Activated T-helper 9 cell treated with anti-CD3 and anti-CD28 coated beads, Interleukin-2, amount 50 U/mL, for 16 hours (primary cell): Measurements from ENCODE around the gene PCGF6.
"Not testable (repeated sequence)": the region's sequence is repeated elsewhere in the genome, so short reads cannot be mapped to it uniquely, and the experiment has no call there.

Experiments used
- DNase-seq: peaks from one replicate; pipeline ENCODE4 v3.0.0-alpha.2; 2020; ENCODE audit warnings: low read depth

PCGF6 gene

GRCh38 chr10:103316087-103316486 lies 34.9 kb downstream of the PCGF6 start:
- DNase-seq = no peak

GRCh38 chr10:103310197-103310596 lies 40.7 kb downstream of the PCGF6 start:
- DNase-seq = no peak

- DNase-seq = no peak
Observed at GRCh38 chr10:103307594-103307993, 43.3 kb downstream of the PCGF6 start.

DNA sequence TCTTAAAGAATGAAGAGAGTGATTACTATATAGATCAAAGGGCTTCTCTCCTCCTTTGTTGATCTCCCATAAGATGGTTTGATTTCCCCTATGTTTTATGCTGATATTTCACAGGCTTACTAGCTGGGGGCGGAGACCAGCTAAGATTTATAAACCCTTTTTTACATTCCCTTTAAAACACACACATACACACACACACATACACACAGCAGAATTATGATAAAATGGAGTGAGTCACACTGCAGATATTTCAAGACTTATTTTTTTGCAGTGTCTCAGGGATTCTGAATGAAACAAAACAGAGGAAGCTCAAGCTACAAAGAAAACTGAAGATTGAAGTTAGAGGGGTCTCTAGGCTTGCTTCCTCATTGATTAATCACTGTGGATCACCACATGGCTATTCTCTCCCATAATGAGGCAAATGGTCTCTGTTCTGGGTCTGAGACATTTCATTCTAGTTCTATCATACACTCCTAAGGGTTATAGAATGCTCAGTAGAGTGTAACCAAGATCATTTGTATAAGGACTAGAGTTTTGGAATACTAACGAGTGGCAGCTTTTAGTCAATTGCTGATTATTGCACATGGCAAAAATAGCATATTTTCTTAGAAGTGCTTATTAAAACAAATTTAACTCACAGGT lies 55.4 kb downstream of the PCGF6 start:
- DNase-seq = no peak

DNA sequence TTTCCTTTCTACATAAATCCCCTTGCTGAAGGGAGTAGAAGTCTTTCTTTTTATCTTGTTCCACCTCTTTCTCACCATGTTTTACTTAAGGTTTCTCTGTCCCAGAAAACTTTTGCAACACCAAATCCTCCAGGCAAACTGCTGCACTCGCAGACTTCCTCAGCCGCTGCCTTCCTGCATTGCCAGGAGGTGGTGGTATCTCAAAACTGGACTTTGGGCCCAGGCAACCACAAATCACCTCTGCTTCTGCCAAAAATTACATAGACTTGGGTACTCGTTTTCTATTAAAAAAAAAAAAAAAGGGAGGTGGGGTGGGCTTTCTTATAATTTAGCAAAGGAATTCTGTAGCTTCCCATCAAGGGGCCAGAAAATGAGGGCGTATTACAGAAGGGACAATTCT lies 59.4 kb downstream of the PCGF6 start:
- DNase-seq = no peak

- no peak for DNase-seq
Observed at GRCh38 chr10:103287992-103288391, 62.9 kb downstream of the PCGF6 start.

- no peak for DNase-seq
Observed at GRCh38 chr10:103284170-103284569, 66.8 kb downstream of the PCGF6 start.

GRCh38 chr10:103282961-103283360 lies 68.0 kb downstream of the PCGF6 start:
- DNase-seq = no peak

- no peak for DNase-seq
Observed at GRCh38 chr10:103281753-103282152, 69.2 kb downstream of the PCGF6 start.

DNA sequence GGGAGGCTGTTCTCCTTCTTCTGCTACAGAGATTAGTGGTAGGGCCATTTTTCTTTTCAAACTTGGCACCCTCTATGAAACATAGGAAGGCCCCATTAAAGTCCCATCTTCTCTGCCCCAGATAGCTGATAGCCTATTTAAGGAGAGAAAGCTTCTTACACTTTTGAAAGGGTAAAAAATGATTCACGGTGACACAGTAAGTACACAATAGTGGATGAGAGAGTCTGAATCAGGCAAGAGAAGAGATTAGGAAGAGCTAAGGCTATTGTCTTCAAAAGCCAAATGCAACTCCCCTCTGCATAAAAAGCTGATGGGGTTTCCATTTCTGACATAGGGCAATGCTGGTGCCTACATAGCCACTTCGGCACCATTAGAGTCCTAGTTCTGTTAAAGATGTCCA lies 70.4 kb downstream of the PCGF6 start:
- no peak for DNase-seq

DNA sequence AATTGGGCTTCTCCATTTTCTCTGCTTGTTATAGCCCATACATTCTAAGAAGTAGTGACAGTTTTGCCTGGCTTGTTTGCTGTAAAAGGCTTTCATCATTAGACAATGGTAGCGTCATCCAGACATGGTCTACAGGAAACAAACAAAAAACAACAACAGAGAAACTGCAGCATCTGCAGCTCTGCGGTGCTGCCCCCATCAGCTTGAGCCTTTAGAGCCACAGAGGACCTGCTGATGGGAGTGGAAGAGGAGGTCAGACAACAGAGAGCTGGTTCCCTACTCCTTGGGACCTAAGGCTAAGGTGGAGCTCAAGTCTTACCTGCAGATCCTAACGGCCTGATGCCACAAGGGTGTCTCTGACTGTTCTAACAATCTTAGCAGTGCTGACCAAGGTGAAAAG lies 70.9 kb downstream of the PCGF6 start:
- no peak for DNase-seq

DNA sequence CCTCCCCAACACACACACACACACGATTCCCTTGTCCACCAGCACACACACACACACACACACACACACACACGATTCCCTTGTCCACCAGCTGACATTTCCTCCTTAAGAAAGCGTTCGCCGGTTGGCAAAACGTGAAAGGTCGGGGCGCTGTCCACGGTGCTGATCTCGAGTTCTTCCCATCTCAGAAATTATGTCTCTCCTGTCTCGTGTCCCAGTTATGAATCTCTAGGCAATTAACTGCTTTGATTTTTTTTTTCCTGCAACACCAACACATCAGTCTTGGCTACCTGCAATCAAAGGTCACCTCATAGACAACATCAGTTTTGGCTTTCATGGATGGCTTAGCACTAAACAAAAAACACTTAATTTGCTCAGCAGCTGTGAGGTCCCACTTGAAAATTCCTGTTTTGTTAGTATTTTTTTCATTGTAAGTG lies 72.1 kb downstream of the PCGF6 start:
- no peak for DNase-seq

DNA sequence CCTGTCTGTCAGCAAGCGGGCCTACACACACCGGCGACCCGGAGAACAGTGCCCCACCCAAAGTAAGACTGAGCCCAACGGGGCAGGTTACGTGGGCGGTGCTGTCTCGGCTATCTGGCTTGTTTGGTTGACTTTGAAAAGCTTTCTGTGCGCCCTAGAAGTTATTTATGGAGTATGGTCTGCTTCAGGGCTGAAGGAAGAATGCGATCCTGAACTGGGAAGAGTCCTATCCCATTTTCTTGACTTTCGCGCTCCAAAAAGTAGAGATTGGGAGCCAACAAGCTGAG lies 72.5 kb downstream of the PCGF6 start:
- DNase-seq = no peak

- no peak for DNase-seq
Observed at GRCh38 chr10:103277713-103278536, 73.0 kb downstream of the PCGF6 start.

DNA sequence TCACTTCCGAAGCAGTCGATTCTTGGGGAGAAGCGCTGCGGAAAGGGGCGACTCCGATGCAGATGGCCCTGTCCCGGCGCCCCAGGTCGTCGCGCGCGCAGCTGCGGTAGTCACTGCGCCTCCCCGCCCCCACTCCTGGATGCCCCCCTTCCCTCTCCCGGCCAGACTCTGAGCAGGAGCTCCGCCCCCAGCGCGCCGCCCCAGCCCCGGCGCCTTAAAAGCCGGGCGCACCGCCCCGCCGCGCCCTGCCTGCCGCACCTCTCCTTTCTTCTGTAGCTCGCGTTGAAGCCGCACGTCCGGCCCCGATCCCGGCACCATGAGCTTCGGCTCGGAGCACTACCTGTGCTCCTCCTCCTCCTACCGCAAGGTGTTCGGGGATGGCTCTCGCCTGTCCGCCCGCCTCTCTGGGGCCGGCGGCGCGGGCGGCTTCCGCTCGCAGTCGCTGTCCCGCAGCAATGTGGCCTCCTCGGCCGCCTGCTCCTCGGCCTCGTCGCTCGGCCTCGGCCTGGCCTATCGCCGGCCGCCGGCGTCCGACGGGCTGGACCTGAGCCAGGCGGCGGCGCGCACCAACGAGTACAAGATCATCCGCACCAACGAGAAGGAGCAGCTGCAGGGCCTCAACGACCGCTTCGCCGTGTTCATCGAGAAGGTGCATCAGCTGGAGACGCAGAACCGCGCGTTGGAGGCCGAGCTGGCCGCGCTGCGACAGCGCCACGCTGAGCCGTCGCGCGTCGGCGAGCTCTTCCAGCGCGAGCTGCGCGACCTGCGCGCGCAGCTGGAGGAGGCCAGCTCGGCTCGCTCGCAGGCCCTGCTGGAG lies 73.8 kb downstream of the PCGF6 start, which contains the start of gene INA:
Gene INA (plus strand): TSS at position 243 of the 817 bp plus-strand sequence. CDS start 74 bp downstream, at position 317.
- DNase-seq = no peak

GRCh38 chr10:103276251-103276895 lies 74.6 kb downstream of the PCGF6 start:
- DNase-seq = no peak

DNA sequence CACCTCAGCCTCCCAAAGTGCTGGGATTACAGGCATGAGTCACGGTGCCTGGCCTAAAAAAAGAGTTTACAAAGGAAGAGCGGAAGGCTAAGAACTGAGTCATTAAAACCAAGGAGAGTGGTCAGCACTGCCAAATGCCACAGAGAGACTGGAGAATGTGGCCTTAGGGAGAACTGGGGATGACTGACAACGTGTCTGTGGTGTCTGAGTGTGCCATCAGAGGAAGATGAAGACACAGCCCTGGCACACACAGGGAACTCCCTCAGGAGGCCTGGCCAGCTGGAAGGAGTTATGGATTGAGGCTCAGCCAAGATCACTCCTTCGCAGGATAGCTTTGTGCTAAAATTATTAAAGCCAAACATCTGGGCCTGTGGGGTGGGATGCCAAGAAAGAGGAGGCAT lies 77.9 kb downstream of the PCGF6 start:
- no peak for DNase-seq

GRCh38 chr10:103265717-103266329 lies 85.1 kb downstream of the PCGF6 start:
- no peak for DNase-seq

DNA sequence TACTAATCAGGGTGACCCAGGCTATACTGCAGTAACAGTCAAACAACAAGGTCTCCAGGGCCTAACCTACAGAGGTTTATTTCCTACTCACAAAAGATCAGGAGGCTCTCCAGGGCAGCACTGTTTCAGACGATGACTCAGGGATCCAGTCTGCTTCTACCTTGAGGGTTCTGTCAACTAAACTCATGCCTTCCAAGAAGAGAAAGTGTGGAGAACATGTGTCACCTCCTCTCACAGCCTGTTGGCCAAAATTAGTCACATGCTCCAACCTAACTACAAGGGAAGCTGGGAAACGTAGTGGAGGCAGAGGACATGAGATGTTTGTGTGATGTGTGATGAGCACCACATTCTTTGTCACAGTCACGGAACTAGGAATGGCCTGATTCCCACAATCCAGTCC lies 88.7 kb downstream of the PCGF6 start:
- DNase-seq = no peak

GRCh38 chr10:103259989-103260388 lies 91.0 kb downstream of the PCGF6 start:
- DNase-seq = no peak

DNA sequence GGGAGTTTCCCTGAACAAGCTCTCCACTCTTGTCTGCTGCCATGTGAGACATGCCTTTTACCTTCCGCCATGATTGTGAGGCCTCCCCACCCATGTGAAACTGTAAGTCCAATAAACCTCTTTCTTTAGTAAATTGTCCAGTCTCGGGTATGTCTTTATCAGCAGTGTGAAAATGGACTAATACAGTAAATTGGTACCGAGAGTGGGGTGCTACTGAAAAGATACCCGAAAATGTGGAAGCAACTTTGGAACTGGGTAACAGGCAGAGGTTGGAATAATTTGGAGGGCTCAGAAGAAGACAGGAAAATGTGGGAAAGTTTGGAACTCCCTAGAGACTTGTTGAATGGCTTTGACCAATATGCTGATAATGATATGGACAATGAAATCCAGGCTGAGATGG lies 92.0 kb downstream of the PCGF6 start:
- not testable (repeated sequence) for DNase-seq

DNA sequence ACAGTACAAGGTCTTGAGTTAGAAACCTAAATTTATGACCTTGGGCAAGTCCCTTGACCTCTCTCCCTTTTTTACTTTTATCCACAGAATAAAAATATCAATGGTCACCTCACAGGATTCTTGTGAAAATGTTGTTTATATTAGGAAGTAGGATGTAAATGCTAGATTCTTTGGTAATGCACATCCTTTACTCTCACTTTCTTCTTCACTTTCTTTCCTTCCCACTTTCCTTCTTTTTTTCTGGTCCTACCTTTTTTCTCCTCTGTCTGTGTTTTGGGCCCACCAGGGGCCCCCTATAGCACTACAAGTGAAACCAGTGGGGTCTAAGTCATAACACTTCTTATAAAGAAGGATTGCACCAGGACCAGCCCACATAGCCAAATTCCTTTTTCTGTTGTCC lies 93.1 kb downstream of the PCGF6 start:
- DNase-seq = no peak
